Astrocyte of the cerebellum (primary cell): Measurements from ENCODE around the gene MICAL1.

Experiments
- DNase-seq: peaks from one replicate; pipeline ENCODE4 v3.0.0-alpha.2; 2011; ENCODE audit warnings: low read depth
- H3K4me3 ChIP-seq: 2 replicates; pipeline ENCODE4 v1.5.1; 2011; ENCODE audit warnings: mild to moderate bottlenecking, low read depth, low read length, moderate library complexity
- in situ Hi-C: cut with HindIII; loops from 2 replicates; pipeline ENCODE4 v1.10.0; 2017; ENCODE audit warnings: low sequenced_read_pairs
- TF ChIP-seq, protein P1 (sequence below): IDR thresholded peaks from 2 replicates; pipeline ENCODE4 v1.5.1; 2012; ENCODE audit warnings: low read length, low read depth, moderate library complexity, mild to moderate bottlenecking; ENCODE audit errors: missing control alignments

MICAL1 gene

DNA sequence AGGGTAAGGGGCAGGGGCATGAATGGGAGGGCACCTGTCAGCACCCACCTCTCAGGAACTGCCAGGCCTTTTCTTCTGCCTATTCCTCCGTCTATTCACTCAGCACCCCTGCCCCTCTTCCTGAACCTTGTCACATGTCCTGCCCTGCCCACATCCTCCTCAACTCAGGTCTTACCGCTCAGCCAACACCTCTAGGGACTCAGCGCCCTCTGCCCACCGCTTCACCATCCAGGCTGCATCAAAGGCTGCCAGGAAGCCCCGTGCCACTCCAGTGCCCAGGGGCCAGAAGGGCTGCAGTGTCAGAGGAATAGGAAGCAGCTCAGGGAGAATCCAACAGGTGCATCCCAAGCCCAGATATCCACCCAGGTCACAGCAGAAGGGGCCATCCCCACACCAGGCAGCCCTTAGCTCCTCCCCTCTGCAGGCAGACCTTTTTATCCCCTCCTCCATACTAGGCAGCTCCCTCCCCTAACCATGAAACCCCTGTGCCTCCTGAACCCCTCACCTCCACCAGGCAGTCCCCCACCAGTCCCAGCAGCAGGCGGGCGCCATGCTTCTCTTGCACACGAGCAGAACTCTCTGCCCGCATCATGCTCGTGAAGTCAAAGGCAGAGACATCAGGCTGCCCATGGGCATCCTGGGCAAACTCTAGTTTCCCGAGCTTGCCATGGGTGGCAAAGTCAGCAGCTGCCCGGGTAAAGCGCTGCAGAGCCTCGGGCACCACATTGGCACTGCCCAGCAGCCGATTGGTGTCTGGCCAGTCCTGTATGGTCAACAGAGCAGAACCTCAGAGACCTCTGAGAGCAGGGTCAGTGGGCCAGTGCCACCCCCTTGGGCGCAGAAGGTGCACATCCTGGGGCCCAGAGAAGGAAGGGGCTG, 5.5 kb downstream of the MICAL1 start:
- no peak for DNase-seq
- TF ChIP-seq, protein P1, sequence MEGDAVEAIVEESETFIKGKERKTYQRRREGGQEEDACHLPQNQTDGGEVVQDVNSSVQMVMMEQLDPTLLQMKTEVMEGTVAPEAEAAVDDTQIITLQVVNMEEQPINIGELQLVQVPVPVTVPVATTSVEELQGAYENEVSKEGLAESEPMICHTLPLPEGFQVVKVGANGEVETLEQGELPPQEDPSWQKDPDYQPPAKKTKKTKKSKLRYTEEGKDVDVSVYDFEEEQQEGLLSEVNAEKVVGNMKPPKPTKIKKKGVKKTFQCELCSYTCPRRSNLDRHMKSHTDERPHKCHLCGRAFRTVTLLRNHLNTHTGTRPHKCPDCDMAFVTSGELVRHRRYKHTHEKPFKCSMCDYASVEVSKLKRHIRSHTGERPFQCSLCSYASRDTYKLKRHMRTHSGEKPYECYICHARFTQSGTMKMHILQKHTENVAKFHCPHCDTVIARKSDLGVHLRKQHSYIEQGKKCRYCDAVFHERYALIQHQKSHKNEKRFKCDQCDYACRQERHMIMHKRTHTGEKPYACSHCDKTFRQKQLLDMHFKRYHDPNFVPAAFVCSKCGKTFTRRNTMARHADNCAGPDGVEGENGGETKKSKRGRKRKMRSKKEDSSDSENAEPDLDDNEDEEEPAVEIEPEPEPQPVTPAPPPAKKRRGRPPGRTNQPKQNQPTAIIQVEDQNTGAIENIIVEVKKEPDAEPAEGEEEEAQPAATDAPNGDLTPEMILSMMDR = no peak
- no peak overlapping the region for H3K4me3 ChIP-seq
- in situ Hi-C loops = no loop called here

DNA sequence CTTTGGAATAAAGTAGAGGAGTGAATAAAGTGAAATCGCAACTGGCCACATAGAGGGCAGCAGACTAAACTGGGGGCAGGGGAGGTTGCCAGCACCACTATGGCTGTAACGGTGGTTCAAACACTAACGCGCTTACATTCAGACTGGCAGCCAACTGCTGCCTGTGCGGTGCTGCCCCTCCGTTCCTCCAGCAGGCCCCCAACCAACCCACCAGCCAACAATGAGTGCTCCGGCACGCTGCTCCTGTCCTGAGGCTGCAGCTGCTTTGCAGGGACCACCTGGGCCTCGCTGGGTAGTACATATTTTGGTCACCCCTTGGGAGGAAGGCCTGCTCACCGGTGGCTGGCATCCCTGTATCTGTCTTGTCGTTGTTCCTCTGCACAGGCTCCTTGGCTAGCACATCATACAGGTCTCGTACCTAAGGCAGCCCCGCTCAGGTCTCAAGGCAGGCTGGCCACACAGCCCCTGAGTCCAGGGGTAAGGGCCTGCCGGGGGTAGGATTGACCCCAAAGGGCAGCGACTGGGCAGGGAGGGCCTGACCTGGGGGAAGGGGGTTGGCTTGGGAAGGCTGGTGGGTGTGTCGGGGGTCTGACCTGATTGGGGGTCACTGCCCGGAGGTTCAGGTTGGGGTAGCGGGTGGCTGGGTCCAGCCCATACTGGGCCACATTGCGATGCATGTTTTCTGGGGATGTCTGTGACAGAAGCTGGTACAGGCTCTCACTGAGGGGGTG, 6.3 kb downstream of the MICAL1 start:
- in situ Hi-C loops = no loop called here
- TF ChIP-seq, protein P1 = no peak
- no peak for DNase-seq
- no peak overlapping the region for H3K4me3 ChIP-seq

DNA sequence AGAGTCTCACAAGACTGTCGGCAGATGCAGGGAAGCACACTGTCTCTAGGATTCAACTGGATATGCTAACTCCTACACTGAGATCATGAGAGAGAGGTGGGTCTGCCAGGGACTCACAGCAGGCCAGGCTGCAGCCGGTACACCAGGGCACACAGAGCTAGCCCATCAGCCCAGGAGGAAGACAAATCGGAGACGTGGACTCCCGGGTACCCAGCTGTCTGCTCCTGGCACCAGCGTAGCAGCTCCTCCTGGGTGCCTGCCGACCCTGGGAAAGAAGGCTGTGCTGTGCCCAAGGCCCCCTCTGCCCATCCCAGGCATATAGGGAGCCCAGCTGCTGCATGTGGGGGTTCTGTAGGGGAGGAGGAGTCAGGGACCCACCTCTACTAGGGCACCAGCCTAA, 7.0 kb downstream of the MICAL1 start:
- TF ChIP-seq, protein P1 = no peak
- in situ Hi-C loops = no loop called here
- no peak for DNase-seq
- H3K4me3 ChIP-seq = no peak overlapping the region

DNA sequence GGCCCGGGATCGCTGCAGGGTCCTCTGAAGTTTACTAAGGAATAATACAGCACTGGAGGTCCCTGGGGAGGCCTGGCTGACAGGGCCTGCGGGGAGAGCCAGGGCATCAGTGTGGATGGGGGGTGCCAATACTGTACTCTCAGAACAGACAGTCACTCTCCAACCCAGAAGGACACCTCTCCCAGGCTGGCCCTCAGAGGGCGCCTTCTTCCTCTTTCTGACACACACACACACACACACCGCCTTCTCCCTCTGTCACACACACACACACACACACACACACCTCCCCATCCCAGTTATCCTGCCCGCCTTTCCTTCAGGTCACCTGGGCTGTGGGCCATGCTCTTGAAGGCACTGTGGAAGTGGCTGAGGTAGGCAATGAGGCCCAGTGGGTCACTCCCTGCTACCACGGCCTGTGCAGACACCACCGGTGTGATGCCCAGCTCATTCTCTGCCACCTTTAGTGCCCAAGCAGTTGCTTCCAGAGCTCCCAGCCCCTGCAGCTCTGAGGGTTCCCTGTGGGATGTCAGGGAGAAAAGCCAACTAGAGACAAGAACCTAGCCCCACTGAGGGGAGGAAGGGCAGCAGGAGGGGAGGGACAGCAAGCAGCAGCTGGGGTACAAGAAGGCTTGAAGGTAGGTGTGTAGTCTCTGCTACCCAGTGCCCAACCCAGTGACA, 7.6 kb downstream of the MICAL1 start:
- in situ Hi-C loops = no loop called here
- TF ChIP-seq, protein P1 = no peak
- DNase-seq = no peak
- no peak overlapping the region for H3K4me3 ChIP-seq

DNA sequence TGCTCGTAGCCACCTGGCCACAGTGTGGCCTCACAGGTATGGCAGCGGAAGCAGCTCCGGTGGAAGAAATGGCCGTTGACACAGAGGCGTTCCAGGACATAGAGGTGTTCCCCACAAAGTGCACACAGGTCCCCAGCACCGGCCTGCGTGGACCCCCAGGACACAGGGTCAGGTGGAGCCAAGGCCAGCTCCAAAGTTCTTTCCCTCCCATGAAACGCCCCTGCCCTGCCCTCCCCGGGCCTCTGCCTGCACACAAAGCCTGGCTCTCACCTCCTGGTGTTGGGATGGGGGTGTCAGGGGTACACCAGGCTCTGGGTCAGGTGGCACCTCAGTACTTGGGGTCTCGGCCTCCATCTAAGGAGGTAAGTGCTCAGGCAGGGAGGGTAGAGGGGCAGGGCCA, 8.5 kb downstream of the MICAL1 start:
- DNase-seq = no peak
- in situ Hi-C loops = no loop called here
- TF ChIP-seq, protein P1 = no peak
- H3K4me3 ChIP-seq = no peak overlapping the region

DNA sequence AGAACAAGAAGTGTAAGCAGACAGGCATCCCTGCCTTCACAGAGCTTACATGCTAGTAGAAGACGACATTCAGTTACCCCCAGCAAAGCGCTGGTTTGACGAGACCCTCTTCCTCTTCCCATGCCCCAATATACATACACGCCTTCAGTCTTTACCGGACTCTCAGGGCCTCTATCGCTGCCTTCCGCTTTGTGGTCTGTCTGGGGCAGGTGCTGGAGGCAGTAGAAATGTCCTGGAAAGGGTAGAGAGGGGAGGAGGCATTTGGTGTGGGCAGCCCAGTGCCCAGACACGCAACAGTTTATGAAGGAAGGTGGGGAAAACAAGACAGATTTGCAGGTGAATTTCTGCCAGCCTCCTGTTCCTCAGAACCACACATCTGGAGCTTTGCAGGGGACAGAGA, 9.0 kb downstream of the MICAL1 start:
- DNase-seq = no peak
- TF ChIP-seq, protein P1 = no peak
- H3K4me3 ChIP-seq = no peak overlapping the region
- in situ Hi-C loops = no loop called here
